GM23248 (cell line): ENCODE measurements around the gene TARBP2. TPM values are rescaled to one million over a fixed set of nuclear protein-coding genes. Genes with fewer than 3 reads are reported as not detected.
A peak's percentile ranks its signal among the peaks of the same experiment; 100 is the strongest.

ENCODE experiments used
- DNase-seq: peaks from one replicate; pipeline ENCODE4 v3.0.0-alpha.2; 2015
- H2AFZ ChIP-seq: fragments of 200-600 bp; sonication (generic); 2 replicates; pipeline ENCODE4 v1.6.1; 2016; ENCODE audit warnings: antibody characterized with exemption
- H3F3A ChIP-seq: fragments of 200-600 bp; sonication (generic); 2 replicates; pipeline ENCODE4 v1.6.1; 2016; ENCODE audit warnings: mild to moderate bottlenecking, antibody characterized with exemption, mixed run types; ENCODE audit not compliant: insufficient read depth
- H3K27ac ChIP-seq: fragments of 200-600 bp; sonication (generic); 2 replicates; pipeline ENCODE4 v1.5.1; 2016; ENCODE audit warnings: mild to moderate bottlenecking
- H3K27me3 ChIP-seq: fragments of 200-600 bp; sonication (generic); replicated peaks from 2 replicates; pipeline ENCODE4 v1.6.1; 2016; ENCODE audit warnings: mild to moderate bottlenecking; ENCODE audit not compliant: insufficient read depth
- H3K36me3 ChIP-seq: fragments of 200-600 bp; sonication (generic); 2 replicates; pipeline ENCODE4 v1.6.1; 2016; ENCODE audit warnings: low read depth, mild to moderate bottlenecking
- H3K4me1 ChIP-seq: fragments of 200-600 bp; sonication (generic); 2 replicates; pipeline ENCODE4 v1.6.1; 2016; ENCODE audit warnings: mild to moderate bottlenecking; ENCODE audit not compliant: insufficient read depth
- H3K4me2 ChIP-seq: fragments of 200-600 bp; sonication (generic); one replicate; pipeline ENCODE4 v1.6.1; 2016; ENCODE audit warnings: mild to moderate bottlenecking; ENCODE audit not compliant: unreplicated experiment
- H3K4me3 ChIP-seq: fragments of 200-600 bp; sonication (generic); 2 replicates; pipeline ENCODE4 v1.5.1; 2016; ENCODE audit warnings: mild to moderate bottlenecking
- H3K79me2 ChIP-seq: fragments of 200-600 bp; sonication (generic); 2 replicates; pipeline ENCODE4 v1.6.1; 2016; ENCODE audit warnings: mild to moderate bottlenecking; ENCODE audit not compliant: insufficient read depth
- H3K9ac ChIP-seq: fragments of 200-600 bp; sonication (generic); 2 replicates; pipeline ENCODE4 v1.6.1; 2016; ENCODE audit warnings: mild to moderate bottlenecking
- H3K9me2 ChIP-seq: fragments of 200-600 bp; sonication (generic); 2 replicates; pipeline ENCODE4 v1.6.1; 2016; ENCODE audit warnings: mixed run types, mild to moderate bottlenecking, moderate library complexity; ENCODE audit not compliant: insufficient read depth
- H3K9me3 ChIP-seq: fragments of 200-600 bp; sonication (generic); one replicate; pipeline ENCODE4 v1.6.1; 2017; ENCODE audit warnings: low read depth
- H4K20me1 ChIP-seq: fragments of 200-600 bp; sonication (generic); 2 replicates; pipeline ENCODE4 v1.6.0; 2016; ENCODE audit not compliant: insufficient read depth
- EZH2 ChIP-seq: fragments of 200-600 bp; sonication (generic); IDR thresholded peaks from 2 replicates; pipeline ENCODE4 v1.6.1; 2018; ENCODE audit warnings: antibody characterized with exemption, mild to moderate bottlenecking; ENCODE audit not compliant: insufficient read depth, poor library complexity, severe bottlenecking
- EZH2phosphoT487 ChIP-seq: fragments of 200-600 bp; sonication (generic); IDR thresholded peaks from 2 replicates; pipeline ENCODE4 v1.6.1; 2018; ENCODE audit warnings: antibody characterized with exemption, moderate library complexity, mild to moderate bottlenecking, low read depth; ENCODE audit not compliant: insufficient read depth
- WGBS, 2 experiments: methylation state at CpG; one replicate each; pipeline ENCODE4 v1.1.6; 2015 to 2017; ENCODE audit warnings: low lambda C conversion rate in 2 of 2, low coverage in 1 of 2; ENCODE audit errors: missing lambda C conversion rate in 2 of 2; 5-methylcytosine and 5-hydroxymethylcytosine counted together
- in situ Hi-C: fragments of 300-500 bp; cut with MboI; formaldehyde crosslinking; loops from 2 replicates; pipeline ENCODE4 v1.15.0; 2020
- polyA plus RNA-seq: library from polyadenylated mRNA; unstranded; fragments of >200 nt; fragmentation: Nextera tagmentation; extraction: Ambion mirVana; gene quantifications from 2 replicates; pipeline ENCODE4 v1.2.1, GENCODE V29; 2016
- total RNA-seq: library from RNA; depleted of rRNA; stranded (reverse); fragments of >200 nt; shearing (Covaris generic); gene quantifications from 2 replicates; pipeline ENCODE4 v1.2.3, GENCODE V29; 2014

The TARBP2 gene
- total and polyA plus RNA-seq, 2 experiments from 2014 or later = 36.0 to 40.1 TPM

GRCh38 chr12:53513712-53514410, 12.8 kb downstream of the TARBP2 start:
- no peak for DNase-seq
- Histone ChIP-seq H3K9ac (0 out of 2 replicates have a peak overlapping the region, but pooled peaks have one; percentile 13), H3K79me2 (no peaks in the 10 kb centered on the region), H3K4me1 (no peaks in the 10 kb centered on the region), H3K27ac (no peak overlapping the region), H3F3A (peaks cover 9% of the 10 kb centered on the region), H4K20me1 (no peaks in the 10 kb centered on the region), H3K9me3 (no peaks in the 10 kb centered on the region), H3K36me3 (peaks cover 38% of the 10 kb centered on the region), H3K4me3 (no peak overlapping the region), H2AFZ (no peak overlapping the region), H3K9me2 (no peaks in the 10 kb centered on the region), H3K4me2 (no peak overlapping the region), H3K27me3 (no peaks in the 10 kb centered on the region)
- 87 to 90% methylated on average over 6 of the region's 6 CpGs for WGBS, 2 experiments
- TF ChIP-seq EZH2 (no peak), EZH2phosphoT487 (no peak)
- in situ Hi-C loops = no loop called here

- Histone ChIP-seq H3F3A (peaks cover 6% of the 10 kb centered on the region; the same call in 1 of the 2 replicates), H3K4me3 (no peak overlapping the region), H2AFZ (no peak overlapping the region), H4K20me1 (no peaks in the 10 kb centered on the region), H3K9ac (no peak overlapping the region), H3K9me3 (no peaks in the 10 kb centered on the region), H3K9me2 (no peaks in the 10 kb centered on the region), H3K36me3 (peaks cover 44% of the 10 kb centered on the region), H3K4me2 (no peak overlapping the region), H3K27me3 (no peaks in the 10 kb centered on the region), H3K4me1 (no peaks in the 10 kb centered on the region), H3K79me2 (no peaks in the 10 kb centered on the region), H3K27ac (no peak overlapping the region)
- WGBS, 2 experiments = 78 to 80% methylated on average over 6 of the region's 6 CpGs
- in situ Hi-C loops = no loop called here
- no peak for DNase-seq
- TF ChIP-seq EZH2phosphoT487 = no peak
- TF ChIP-seq EZH2 = no peak
Observed at GRCh38 chr12:53514628-53515290, 13.7 kb downstream of the TARBP2 start.

GRCh38 chr12:53515291-53515680, 14.2 kb downstream of the TARBP2 start:
- no peaks in the 10 kb centered on the region for H3K79me2 ChIP-seq
- no peaks in the 10 kb centered on the region for H3K9me3 ChIP-seq
- no peak overlapping the region for H3K4me2 ChIP-seq
- H3K9me2 ChIP-seq = no peaks in the 10 kb centered on the region
- no peak for DNase-seq
- peaks cover 45% of the 10 kb centered on the region for H3K36me3 ChIP-seq
- H3F3A ChIP-seq = peaks cover 6% of the 10 kb centered on the region; the same call in 1 of the 2 replicates
- H4K20me1 ChIP-seq = no peaks in the 10 kb centered on the region
- H3K4me1 ChIP-seq = no peaks in the 10 kb centered on the region
- in situ Hi-C loops = no loop called here
- no peaks in the 10 kb centered on the region for H3K27me3 ChIP-seq
- no peak overlapping the region for H2AFZ ChIP-seq
- H3K9ac ChIP-seq = no peak overlapping the region
- 29 to 57% methylated on average over 2 of the region's 2 CpGs for WGBS, 2 experiments
- H3K27ac ChIP-seq = no peak overlapping the region
- H3K4me3 ChIP-seq = no peak overlapping the region
- TF ChIP-seq EZH2phosphoT487 (no peak), EZH2 (no peak)

- Histone ChIP-seq H3K36me3 (peaks cover 54% of the 10 kb centered on the region), H3K9ac (no peak overlapping the region), H3F3A (no peaks in the 10 kb centered on the region), H3K4me3 (no peak overlapping the region), H3K27ac (no peak overlapping the region), H3K9me2 (no peaks in the 10 kb centered on the region), H3K9me3 (no peaks in the 10 kb centered on the region), H2AFZ (no peak overlapping the region), H3K79me2 (no peaks in the 10 kb centered on the region), H3K4me1 (no peaks in the 10 kb centered on the region), H4K20me1 (no peaks in the 10 kb centered on the region), H3K27me3 (no peaks in the 10 kb centered on the region), H3K4me2 (no peak overlapping the region)
- 87 to 88% methylated on average over 13 of the region's 13 CpGs for WGBS, 2 experiments
- in situ Hi-C loops = no loop called here
- TF ChIP-seq EZH2phosphoT487 = no peak
- no peak for DNase-seq
Observed at GRCh38 chr12:53516758-53517455, 15.8 kb downstream of the TARBP2 start.
